GM12878 (cell line): Measurements from ENCODE around the gene PIEZO2. TPM values are rescaled to one million over a fixed set of nuclear protein-coding genes. Genes with fewer than 3 reads are reported as not detected.

Experiments
- ATAC-seq: fragments of 200-7000 bp; cut with Tn5 transposase; 3 replicates; pipeline ENCODE4 v1.9.1; 2020; ENCODE audit warnings: mild to moderate bottlenecking, moderate library complexity
- BruUV-seq: library from RNA; stranded (reverse); fragments of 400-500 nt; replicated peaks from 2 replicates; lab custom pipeline; 2021; lab: Mats Ljungman, UMichigan
- CTCF ChIA-PET: fragments of 300-600 bp; sonication (Branson Sonifier 250); formaldehyde crosslinking; extraction: SDS; loops from one replicate; lab custom pipeline; 2021; ENCODE audit warnings: inconsistent platforms; lab: Yijun Ruan, JAX
- POLR2A ChIA-PET: fragments of 350-600 bp; formaldehyde crosslinking; extraction: SDS; loops from one replicate; lab custom pipeline; 2021; ENCODE audit warnings: inconsistent platforms; lab: Charles Lee
- RAD21 ChIA-PET: fragments of 300-600 bp; sonication (Branson Sonifier 250); formaldehyde crosslinking; loops from one replicate; lab custom pipeline; 2023; ENCODE audit warnings: antibody characterized with exemption; ENCODE audit not compliant: unreplicated experiment; lab: Charles Lee
- SMC1A ChIA-PET: fragments of 300-600 bp; sonication (Branson Sonifier 250); formaldehyde crosslinking; loops from one replicate; lab custom pipeline; 2023; ENCODE audit not compliant: unreplicated experiment, uncharacterized antibody; lab: Charles Lee
- DNase-seq: peaks from one replicate; pipeline ENCODE4 v3.0.0-alpha.2; 2011; ENCODE audit warnings: low read depth, low spot score
- FAIRE-seq: peaks from 3 replicates; lab custom pipeline; 2011; peaks lifted over from hg19 to GRCh38; lab: Jason Lieb, UNC
- H2AFZ ChIP-seq: 2 replicates; pipeline ENCODE4 v1.6.0; 2011; ENCODE audit warnings: low read depth, low read length, control low read depth; ENCODE audit not compliant: control insufficient read depth
- H3K27ac ChIP-seq: 2 replicates; pipeline ENCODE4 v1.5.1; 2011; ENCODE audit warnings: control low read depth; ENCODE audit not compliant: control insufficient read depth, insufficient read depth
- H3K27me3 ChIP-seq, 2 experiments: replicated peaks in 1 of 2; 2 replicates each; pipeline versions ENCODE4 v1.6.0 to v1.6.1; 2011; ENCODE audit warnings: low read length in 1 of 2; ENCODE audit not compliant: control insufficient read depth in 2 of 2, insufficient read depth in 2 of 2
- H3K36me3 ChIP-seq, 2 experiments: 2 replicates each; pipeline ENCODE4 v1.5.1; 2011; ENCODE audit warnings: low read length in 1 of 2; ENCODE audit not compliant: control insufficient read depth in 2 of 2, insufficient read depth in 2 of 2
- H3K4me1 ChIP-seq: 2 replicates; pipeline ENCODE4 v1.6.1; 2011; ENCODE audit warnings: mild to moderate bottlenecking, low read length, moderate library complexity, mixed read lengths; ENCODE audit not compliant: control insufficient read depth, insufficient read depth
- H3K4me2 ChIP-seq: 2 replicates; pipeline ENCODE4 v1.6.0; 2011; ENCODE audit warnings: control low read depth; ENCODE audit not compliant: control insufficient read depth, insufficient read depth
- H3K4me3 ChIP-seq: fragments of 200-600 bp; sonication (generic); 2 replicates; pipeline ENCODE4 v1.5.1; 2016
- H3K79me2 ChIP-seq: 2 replicates; pipeline ENCODE4 v1.6.0; 2011; ENCODE audit warnings: low read length; ENCODE audit not compliant: control insufficient read depth, insufficient read depth
- H3K9ac ChIP-seq: 2 replicates; pipeline ENCODE4 v1.8.0; 2011; ENCODE audit warnings: low read length, control low read depth, mixed read lengths; ENCODE audit not compliant: control insufficient read depth, insufficient read depth
- H3K9me3 ChIP-seq: replicated peaks from 3 replicates; pipeline ENCODE4 v1.5.1; 2011; ENCODE audit warnings: mild to moderate bottlenecking, low read length; ENCODE audit not compliant: control insufficient read depth, insufficient read depth
- H4K20me1 ChIP-seq: 2 replicates; pipeline ENCODE4 v1.6.0; 2011; ENCODE audit not compliant: control insufficient read depth, insufficient read depth
- ATF3 ChIP-seq: IDR thresholded peaks from 2 replicates; pipeline ENCODE4 v1.6.1; 2011; ENCODE audit warnings: low read depth, mild to moderate bottlenecking, low read length, moderate library complexity, borderline replicate concordance; ENCODE audit errors: extremely low read depth
- BCL11A ChIP-seq: IDR thresholded peaks from 2 replicates; pipeline ENCODE4 v1.6.1; 2011; ENCODE audit warnings: low read depth, low read length
- CEBPZ ChIP-seq: fragments of 150-350 bp; IDR thresholded peaks from 2 replicates; pipeline ENCODE4 v1.6.1; 2016; ENCODE audit warnings: low read depth, low read length
- CHD1 ChIP-seq: IDR thresholded peaks from 2 replicates; pipeline ENCODE4 v1.6.1; 2012; ENCODE audit warnings: low read depth, low read length, improper control_type of control experiment
- EED ChIP-seq: sonication (generic); IDR thresholded peaks from 2 replicates; pipeline ENCODE4 v1.6.1; 2016; ENCODE audit warnings: antibody characterized with exemption, low read depth
- FOXK2 ChIP-seq: fragments of 450-650 bp; IDR thresholded peaks from 2 replicates; pipeline ENCODE4 v1.6.1; 2017; ENCODE audit warnings: mild to moderate bottlenecking, moderate library complexity
- IKZF1 ChIP-seq: fragments of 450-650 bp; conservative IDR thresholded peaks from 2 replicates; pipeline ENCODE4 v1.6.1; 2017; ENCODE audit warnings: antibody characterized with exemption, mild to moderate bottlenecking
- IKZF2 ChIP-seq, 2 experiments: fragments of 450-650 bp; IDR thresholded peaks; 2 replicates each; pipeline ENCODE4 v1.6.1; 2017; ENCODE audit warnings: mild to moderate bottlenecking in 2 of 2, moderate library complexity in 2 of 2
- MLLT1 ChIP-seq: fragments of 450-650 bp; IDR thresholded peaks from 2 replicates; pipeline ENCODE4 v1.6.1; 2016; ENCODE audit warnings: mild to moderate bottlenecking
- MTA3 ChIP-seq: IDR thresholded peaks from 2 replicates; pipeline ENCODE4 v1.6.1; 2012; ENCODE audit warnings: low read length, inconsistent platforms, borderline replicate concordance
- NFXL1 ChIP-seq: fragments of 450-650 bp; IDR thresholded peaks from 2 replicates; pipeline ENCODE4 v1.6.1; 2017; ENCODE audit warnings: antibody characterized with exemption, mild to moderate bottlenecking, borderline replicate concordance
- NFYB ChIP-seq: IDR thresholded peaks from 2 replicates; pipeline ENCODE4 v1.6.1; 2011; ENCODE audit warnings: low read depth, mild to moderate bottlenecking, low read length, improper control_type of control experiment, moderate library complexity; ENCODE audit not compliant: insufficient read depth
- POLR2AphosphoS5 ChIP-seq: IDR thresholded peaks from 2 replicates; pipeline ENCODE4 v1.6.1; 2011; ENCODE audit warnings: mild to moderate bottlenecking, low read length, inconsistent platforms
- RCOR1 ChIP-seq: conservative IDR thresholded peaks from 2 replicates; pipeline ENCODE4 v1.6.1; 2012; ENCODE audit warnings: low read depth, low read length, improper control_type of control experiment
- SMC3 ChIP-seq: IDR thresholded peaks from 2 replicates; pipeline ENCODE4 v1.6.1; 2011; ENCODE audit warnings: low read length, improper control_type of control experiment, borderline replicate concordance
- ZZZ3 ChIP-seq: IDR thresholded peaks from 2 replicates; pipeline ENCODE4 v1.6.1; 2011; ENCODE audit warnings: low read depth; ENCODE audit not compliant: control insufficient read depth, insufficient read length
- WGBS: methylation state at CpG from one replicate; pipeline ENCODE4 v1.1.6; 2016; ENCODE audit warnings: low lambda C conversion rate; ENCODE audit not compliant: insufficient replicate concordance, insufficient coverage; ENCODE audit errors: missing lambda C conversion rate; 5-methylcytosine and 5-hydroxymethylcytosine counted together
- in situ Hi-C: fragments of 300-500 bp; cut with MboI; formaldehyde crosslinking; loops from 9 replicates; pipeline ENCODE4 v1.14.3; 2018; ENCODE audit warnings: mixed read lengths
- intact Hi-C: fragments of 100-400 bp; cut with micrococcal nuclease; formaldehyde crosslinking; loops from one replicate; pipeline ENCODE4 v1.14.2; 2022; ENCODE audit not compliant: unreplicated experiment
- polyA plus RNA-seq, 11 experiments: library from polyadenylated mRNA; depleted of rRNA in 4 of 11; unstranded in 6 of 11; stranded (reverse) in 5 of 11; fragments of >200 nt; fragmentation: Nextera tagmentation in 4 of 11; fragmentation: Illumina TruSeq in 1 of 11; extraction: Ambion mirVana in 4 of 11; extraction: Trizol in 1 of 11; gene quantifications; 1 replicate in 1 of 11; 2 replicates in 10 of 11; pipeline versions ENCODE4 v1.2.1 to v1.2.3, GENCODE V29; 2011 to 2016; ENCODE audit warnings: inconsistent platforms in 2 of 11, missing spikeins in 2 of 11, low read depth in 1 of 11
- total RNA-seq, 4 experiments: library from RNA; depleted of rRNA in 3 of 4; stranded (reverse); fragments of >200 nt in 3 of 4; fragmentation: Illumina TruSeq in 1 of 4; extraction: Trizol in 1 of 4; gene quantifications; 2 replicates each; pipeline versions ENCODE4 v1.2.1 to v1.2.3, GENCODE V29; 2013 to 2021
- TF ChIP-seq, protein P1 (sequence below): fragments of 450-650 bp; IDR thresholded peaks from 2 replicates; pipeline ENCODE4 v1.6.1; 2018; ENCODE audit warnings: mild to moderate bottlenecking, low read depth, moderate library complexity; ENCODE audit not compliant: partially characterized antibody

PIEZO2 gene
- total and polyA plus RNA-seq, 10 of the 15 experiments (the other 5 are each of a cell fraction or from before 2014, with no cell fraction given), result 6.7 to 42.3 (median 27.4) TPM

DNA sequence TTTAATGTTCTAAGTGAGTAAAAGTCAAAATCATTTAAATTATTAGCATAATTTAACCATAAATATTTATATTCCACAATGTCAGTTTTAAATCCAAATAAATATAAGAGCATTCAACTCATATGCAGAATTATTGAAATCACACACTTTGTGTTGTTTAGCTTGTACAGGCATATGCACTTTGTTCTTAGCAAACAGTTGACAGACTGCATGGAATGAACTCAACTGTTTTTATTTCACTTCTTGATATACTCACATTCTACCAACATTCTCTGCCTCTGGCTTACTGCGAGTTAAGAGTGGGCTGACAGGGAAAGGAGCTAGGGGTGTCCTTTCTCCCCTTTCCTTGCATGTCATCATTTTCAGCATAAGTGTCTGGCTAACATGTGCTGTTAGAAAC, 7.6 kb upstream of the PIEZO2 start:
- ATAC-seq (no peak), FAIRE-seq (no peak), DNase-seq (no peak)
- H4K20me1 ChIP-seq, result no peaks in the 10 kb centered on the region
- ChIA-PET RAD21 (interaction anchor here (1.5 kb wide), 1 partner anchor 306 kb away, joined by 5 read pairs; no protein-coding TSS in a partner anchor), POLR2A (no interaction called here), SMC1A (interaction anchor here (0.7 to 12.1 kb wide), 3 partner anchors 305 to 597 kb away, joined by 3 to 256 read pairs (median 4); no protein-coding TSS in a partner anchor), CTCF (interaction anchor here (5.6 to 11.2 kb wide), 3 partner anchors 307 to 595 kb away, joined by 108 to 225 read pairs (median 191); no protein-coding TSS in a partner anchor)
- no peak overlapping the region for H3K9ac ChIP-seq
- H3K27ac ChIP-seq, result no peak overlapping the region
- H3K4me3 ChIP-seq, result no peak overlapping the region
- no peak overlapping the region for H3K4me2 ChIP-seq
- H3K27me3 ChIP-seq, result no peaks in the 10 kb centered on the region
- no peaks in the 10 kb centered on the region for H3K79me2 ChIP-seq
- intact Hi-C loops, result loop anchor here (10.0 kb wide), 1 partner anchor 1192 kb away; no protein-coding TSS in a partner anchor
- BruUV-seq, result no TSS peak
- H3K4me1 ChIP-seq, result peaks cover 25% of the 10 kb centered on the region
- no peak overlapping the region for H2AFZ ChIP-seq
- in situ Hi-C loops, result loop anchor here (5.0 kb wide), 1 partner anchor 370 kb away; no protein-coding TSS in a partner anchor
- no peaks in the 10 kb centered on the region for H3K9me3 ChIP-seq
- WGBS, result 40% methylated on average over 1 of the region's 1 CpG
- no peaks in the 10 kb centered on the region for H3K36me3 ChIP-seq
- no peak for TF ChIP-seq IKZF1
- TF ChIP-seq, protein P1, sequence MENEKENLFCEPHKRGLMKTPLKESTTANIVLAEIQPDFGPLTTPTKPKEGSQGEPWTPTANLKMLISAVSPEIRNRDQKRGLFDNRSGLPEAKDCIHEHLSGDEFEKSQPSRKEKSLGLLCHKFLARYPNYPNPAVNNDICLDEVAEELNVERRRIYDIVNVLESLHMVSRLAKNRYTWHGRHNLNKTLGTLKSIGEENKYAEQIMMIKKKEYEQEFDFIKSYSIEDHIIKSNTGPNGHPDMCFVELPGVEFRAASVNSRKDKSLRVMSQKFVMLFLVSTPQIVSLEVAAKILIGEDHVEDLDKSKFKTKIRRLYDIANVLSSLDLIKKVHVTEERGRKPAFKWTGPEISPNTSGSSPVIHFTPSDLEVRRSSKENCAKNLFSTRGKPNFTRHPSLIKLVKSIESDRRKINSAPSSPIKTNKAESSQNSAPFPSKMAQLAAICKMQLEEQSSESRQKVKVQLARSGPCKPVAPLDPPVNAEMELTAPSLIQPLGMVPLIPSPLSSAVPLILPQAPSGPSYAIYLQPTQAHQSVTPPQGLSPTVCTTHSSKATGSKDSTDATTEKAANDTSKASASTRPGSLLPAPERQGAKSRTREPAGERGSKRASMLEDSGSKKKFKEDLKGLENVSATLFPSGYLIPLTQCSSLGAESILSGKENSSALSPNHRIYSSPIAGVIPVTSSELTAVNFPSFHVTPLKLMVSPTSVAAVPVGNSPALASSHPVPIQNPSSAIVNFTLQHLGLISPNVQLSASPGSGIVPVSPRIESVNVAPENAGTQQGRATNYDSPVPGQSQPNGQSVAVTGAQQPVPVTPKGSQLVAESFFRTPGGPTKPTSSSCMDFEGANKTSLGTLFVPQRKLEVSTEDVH, result no peak
- TF ChIP-seq NFXL1, result no peak
- TF ChIP-seq ATF3, result no peak
- TF ChIP-seq CEBPZ, result no peak
- no peak for TF ChIP-seq IKZF2 (IDR thresholded peaks at IDR 0.05)
- no peak for TF ChIP-seq POLR2AphosphoS5
- TF ChIP-seq RCOR1, result no peak
- TF ChIP-seq ZZZ3, result no peak
- no peak for TF ChIP-seq FOXK2
- TF ChIP-seq CHD1, result no peak
- TF ChIP-seq SMC3, result no peak
- no peak for TF ChIP-seq MLLT1
- TF ChIP-seq MTA3, result no peak
- no peak for TF ChIP-seq BCL11A
- no peak for TF ChIP-seq NFYB
- no peak for TF ChIP-seq EED
